Myometrial cell (primary cell): Measurements from ENCODE around the gene RFX6. TPM values are rescaled to one million over a fixed set of nuclear protein-coding genes. Genes with fewer than 3 reads are reported as not detected.

ENCODE experiments used
- total RNA-seq: library from RNA; depleted of rRNA; stranded (reverse); fragments of >200 nt; gene quantifications from 2 replicates; pipeline ENCODE4 v1.2.3, GENCODE V29; 2015

Gene RFX6, protein sequence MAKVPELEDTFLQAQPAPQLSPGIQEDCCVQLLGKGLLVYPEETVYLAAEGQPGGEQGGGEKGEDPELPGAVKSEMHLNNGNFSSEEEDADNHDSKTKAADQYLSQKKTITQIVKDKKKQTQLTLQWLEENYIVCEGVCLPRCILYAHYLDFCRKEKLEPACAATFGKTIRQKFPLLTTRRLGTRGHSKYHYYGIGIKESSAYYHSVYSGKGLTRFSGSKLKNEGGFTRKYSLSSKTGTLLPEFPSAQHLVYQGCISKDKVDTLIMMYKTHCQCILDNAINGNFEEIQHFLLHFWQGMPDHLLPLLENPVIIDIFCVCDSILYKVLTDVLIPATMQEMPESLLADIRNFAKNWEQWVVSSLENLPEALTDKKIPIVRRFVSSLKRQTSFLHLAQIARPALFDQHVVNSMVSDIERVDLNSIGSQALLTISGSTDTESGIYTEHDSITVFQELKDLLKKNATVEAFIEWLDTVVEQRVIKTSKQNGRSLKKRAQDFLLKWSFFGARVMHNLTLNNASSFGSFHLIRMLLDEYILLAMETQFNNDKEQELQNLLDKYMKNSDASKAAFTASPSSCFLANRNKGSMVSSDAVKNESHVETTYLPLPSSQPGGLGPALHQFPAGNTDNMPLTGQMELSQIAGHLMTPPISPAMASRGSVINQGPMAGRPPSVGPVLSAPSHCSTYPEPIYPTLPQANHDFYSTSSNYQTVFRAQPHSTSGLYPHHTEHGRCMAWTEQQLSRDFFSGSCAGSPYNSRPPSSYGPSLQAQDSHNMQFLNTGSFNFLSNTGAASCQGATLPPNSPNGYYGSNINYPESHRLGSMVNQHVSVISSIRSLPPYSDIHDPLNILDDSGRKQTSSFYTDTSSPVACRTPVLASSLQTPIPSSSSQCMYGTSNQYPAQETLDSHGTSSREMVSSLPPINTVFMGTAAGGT
- not detected in 2 replicates for total RNA-seq

DNA sequence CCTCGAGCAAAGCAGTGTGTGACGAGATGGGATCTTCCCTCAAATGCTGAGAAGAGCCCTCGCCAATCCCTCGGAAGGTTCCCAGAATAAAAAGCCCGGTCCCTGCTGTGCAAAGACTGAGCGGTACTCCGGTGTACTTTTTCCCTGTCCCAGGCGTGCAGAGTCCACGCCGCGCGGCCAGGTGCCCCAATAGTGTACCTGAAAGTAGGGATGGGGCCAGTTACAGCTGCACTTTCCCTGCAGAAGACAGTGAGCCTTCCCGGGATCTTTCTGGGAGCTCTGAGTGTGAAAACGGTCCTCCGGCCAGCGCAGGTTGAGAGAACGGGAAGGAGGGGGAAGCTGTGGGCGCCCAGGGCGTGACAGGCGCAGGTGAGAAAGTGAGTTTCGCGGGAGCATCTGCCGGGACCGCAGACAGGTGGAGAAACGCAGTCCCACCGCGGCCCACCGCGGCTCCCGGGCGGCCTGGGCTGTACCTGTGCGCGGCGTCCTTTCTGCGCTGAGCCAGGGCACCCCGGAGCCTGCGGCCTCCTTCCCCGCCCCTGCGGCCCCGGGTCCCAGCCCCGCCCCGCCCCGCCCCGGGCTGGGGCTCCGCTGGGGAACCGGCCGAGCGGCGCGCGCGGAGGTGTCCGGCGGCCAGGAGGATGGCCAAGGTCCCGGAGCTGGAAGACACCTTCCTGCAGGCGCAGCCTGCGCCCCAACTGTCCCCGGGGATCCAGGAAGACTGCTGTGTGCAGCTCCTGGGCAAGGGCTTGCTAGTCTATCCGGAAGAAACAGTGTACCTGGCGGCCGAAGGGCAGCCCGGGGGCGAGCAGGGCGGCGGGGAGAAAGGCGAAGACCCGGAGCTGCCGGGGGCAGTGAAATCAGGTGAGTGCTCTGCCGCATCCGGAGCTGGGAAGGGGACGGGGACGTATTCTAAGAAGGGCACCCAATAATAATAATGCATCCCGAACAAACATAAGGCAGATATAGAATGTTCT is at the start of gene RFX6:
RFX6 (plus strand) TSS at position 608 of the 977 bp plus-strand sequence; CDS start at position 642, 34 bp downstream.

DNA sequence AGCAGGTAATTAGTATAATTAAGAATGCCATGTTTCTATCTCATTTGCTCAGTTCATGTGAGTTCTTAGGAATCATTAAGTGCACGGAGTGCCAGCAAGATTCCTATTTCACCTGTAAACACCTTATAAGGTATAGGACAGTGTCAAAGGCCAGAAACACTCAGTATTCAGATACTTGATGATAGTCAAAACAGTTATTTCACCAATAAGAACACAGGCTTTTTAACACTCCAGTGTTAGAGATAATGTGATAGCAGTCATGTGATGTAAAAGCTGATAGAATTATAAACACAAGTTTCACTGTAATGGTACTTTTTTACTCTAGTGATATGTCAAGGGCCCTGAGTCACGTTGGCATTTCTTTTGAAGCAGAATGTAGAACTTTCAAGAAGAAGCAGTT is 48.1 kb upstream of the RFX6 start, which contains the start of gene GPRC6A:
GPRC6A (minus strand) TSS at position 101 of the 400 bp plus-strand sequence; CDS start at position 31, 70 bp downstream.

Other genes starting within 250 kb of the RFX6 start
- gene ZUP1, start 208.5 kb upstream of the RFX6 start, total RNA-seq, result 8.6 and 8.9 TPM in 2 replicates
- 4.0 and 4.1 TPM in 2 replicates for gene KPNA5, start 196.0 kb upstream of the RFX6 start, total RNA-seq
- gene FAM162B, start 111.5 kb upstream of the RFX6 start, total RNA-seq, result 3.2 and 7.8 TPM in 2 replicates
- gene GPRC6A, start 48.2 kb upstream of the RFX6 start, total RNA-seq, result not detected in 2 replicates